Measurements from ENCODE around the gene DPP6. TPM values are rescaled to one million over a fixed set of nuclear protein-coding genes. Genes with fewer than 3 reads are reported as not detected.

DPP6 gene
- total and polyA plus RNA-seq, 2 of the 8 experiments (the other 6 are each of a cell fraction or from before 2014, with no cell fraction given) = 4.7 to 6.8 TPM

DNA sequence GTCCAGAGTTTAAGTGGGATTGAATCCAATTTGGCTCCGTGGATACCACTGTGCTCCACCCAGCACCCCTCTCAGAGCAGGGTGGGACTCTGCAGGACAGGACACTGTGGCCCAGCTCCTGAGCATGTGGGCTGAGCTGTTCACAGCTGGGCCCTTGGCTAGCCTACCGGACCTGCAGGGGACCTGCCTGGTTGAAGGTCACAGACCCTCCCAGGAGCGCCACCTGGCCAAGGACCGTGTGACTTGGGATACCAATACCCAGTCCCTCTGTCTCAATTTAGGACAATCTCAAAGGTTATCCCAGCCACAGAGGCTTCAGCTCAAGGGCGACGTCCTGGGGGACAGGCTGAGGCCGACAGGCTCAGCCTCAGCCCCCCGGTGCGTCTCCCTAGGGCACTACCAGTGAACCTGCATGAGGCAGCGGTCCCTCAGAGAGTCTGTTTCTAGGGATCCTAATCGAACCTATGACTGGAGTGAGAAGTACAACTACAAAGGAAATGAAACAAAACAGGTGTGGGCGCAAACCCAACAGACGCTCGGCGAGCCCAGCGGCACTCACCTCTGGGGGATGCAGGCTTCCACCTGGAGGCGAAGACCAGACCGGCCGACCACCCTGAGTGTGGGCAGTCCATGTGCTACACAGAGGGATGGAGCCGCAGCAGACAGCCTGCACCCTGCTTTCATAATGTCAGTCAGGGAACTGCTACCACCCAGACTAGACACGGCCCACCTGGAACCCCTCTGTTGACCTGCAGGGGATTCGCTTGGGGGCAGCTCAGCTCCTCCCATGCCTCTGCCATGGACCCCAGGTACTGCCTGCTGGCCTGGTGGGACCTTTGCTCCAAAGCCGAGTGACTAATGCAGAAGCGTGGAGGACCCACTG is 847.0 kb downstream of the DPP6 start:
- H2BK20ac ChIP-seq (ENCODE audit: low read length) = no peak overlapping the region
- H2BK120ac ChIP-seq (replicated peaks; ENCODE audit: low read depth, low read length) = no peak overlapping the region
- H3K9me3 ChIP-seq (ENCODE audit: insufficient read depth in 2 of 2, low read depth in 1 of 2, low read length in 1 of 2) = no peaks in the 10 kb centered on the region
- no peak overlapping the region for H3K23ac ChIP-seq (ENCODE audit: insufficient read length)
- DNase-seq (ENCODE audit: low read depth in 1 of 2, low spot score in 2 of 2) (no peak), FAIRE-seq (no peak)
- no peaks in the 10 kb centered on the region for H3K23me2 ChIP-seq (ENCODE audit: low read depth, low read length)
- no peak overlapping the region for H3K4me3 ChIP-seq (ENCODE audit: extremely low read depth in 1 of 4, insufficient read depth in 2 of 4, low read depth in 3 of 4, low read length in 4 of 4)
- H3K27ac ChIP-seq (ENCODE audit: low read depth, low read length) = no peak overlapping the region
- no peak overlapping the region for H3K9ac ChIP-seq (replicated peaks in 1 of 4; ENCODE audit: extremely low read depth in 1 of 4, low read depth in 3 of 4, low read length in 3 of 4)
- no peak overlapping the region for H2BK15ac ChIP-seq (ENCODE audit: low read length)
- no peaks in the 10 kb centered on the region for H3K4me1 ChIP-seq (replicated peaks in 1 of 4; ENCODE audit: control insufficient read depth in 3 of 4, insufficient read depth in 4 of 4, low read length in 3 of 4)
- H2AK5ac ChIP-seq (ENCODE audit: low read depth, low read length) = no peak overlapping the region
- H3K27me3 ChIP-seq (replicated peaks in 1 of 4; ENCODE audit: control insufficient read depth in 3 of 4, extremely low read depth in 1 of 4, insufficient read depth in 3 of 4, low read length in 3 of 4) = no peaks in the 10 kb centered on the region
- WGBS, 2 experiments (ENCODE audit: extremely low coverage in 1 of 2, insufficient coverage in 1 of 2, insufficient read length in 1 of 2, insufficient replicate concordance in 2 of 2, low coverage in 1 of 2, low lambda C conversion rate in 2 of 2, missing lambda C conversion rate in 1 of 2) = 85% methylated on average over 20 of the region's 24 CpGs; no CpG with 5 or more reads in 1 of the 2 experiments
- H3K56ac ChIP-seq (replicated peaks; ENCODE audit: insufficient read length, low read depth, low read length) = no peak overlapping the region
- CTCF ChIA-PET (ENCODE audit: partially characterized antibody) = interaction anchor here (0.6 to 9.1 kb wide), 3 partner anchors 14 to 68 kb away, joined by 3 to 69 read pairs (median 3); no protein-coding TSS in a partner anchor
- H4K8ac ChIP-seq (ENCODE audit: extremely low read depth, insufficient read depth, low read length) = no peak overlapping the region
- H4K91ac ChIP-seq (replicated peaks; ENCODE audit: insufficient read length, low read length) = no peak overlapping the region
- TF ChIP-seq NRF1 (IDR thresholded peaks at IDR 0.05; ENCODE audit: low read depth, low read length) (no peak), TEAD4 (IDR thresholded peaks at IDR 0.05; ENCODE audit: low read depth, low read length) (no peak), SIRT6 (IDR thresholded peaks at IDR 0.05; ENCODE audit: low read length) (no peak), ATF2 (IDR thresholded peaks at IDR 0.05; ENCODE audit: low read length) (no peak), KDM5A (IDR thresholded peaks at IDR 0.05; ENCODE audit: low read length) (no peak), SP2 (IDR thresholded peaks at IDR 0.05; ENCODE audit: low read length) (no peak), TAF7 (optimal IDR thresholded peaks at IDR 0.05; ENCODE audit: borderline replicate concordance, low read depth, low read length) (no peak), SP4 (IDR thresholded peaks at IDR 0.05; ENCODE audit: low read length) (no peak)
- no peak overlapping the region for H3K4ac ChIP-seq (replicated peaks; ENCODE audit: insufficient read length, low read depth, low read length)
- no peak overlapping the region for H2AFZ ChIP-seq (ENCODE audit: low read length)
- H2BK12ac ChIP-seq (ENCODE audit: low read depth, low read length) = no peak overlapping the region
- no peak overlapping the region for H3K18ac ChIP-seq (ENCODE audit: extremely low read depth, low read length)
- no peaks in the 10 kb centered on the region for H3K79me2 ChIP-seq (ENCODE audit: control insufficient read depth in 1 of 2, insufficient read depth in 2 of 2, low read length in 2 of 2)
- no peak overlapping the region for H3K14ac ChIP-seq (ENCODE audit: insufficient read length)
- POLR2A ChIA-PET (ENCODE audit: partially characterized antibody) = no interaction called here
- H3K4me2 ChIP-seq (ENCODE audit: insufficient read depth in 1 of 2, low read depth in 2 of 2, low read length in 2 of 2) = no peak overlapping the region
- H4K5ac ChIP-seq (ENCODE audit: insufficient read length, low read depth, low read length) = no peak overlapping the region
- no peaks in the 10 kb centered on the region for H3K79me1 ChIP-seq (ENCODE audit: low read depth, low read length)
- H2BK5ac ChIP-seq (ENCODE audit: low read depth, low read length) = no peak overlapping the region
- no peaks in the 10 kb centered on the region for H4K20me1 ChIP-seq (replicated peaks in 1 of 2; ENCODE audit: control insufficient read depth in 1 of 2, insufficient read depth in 2 of 2, low read length in 2 of 2)
- no peaks in the 10 kb centered on the region for H3K36me3 ChIP-seq (ENCODE audit: control insufficient read depth in 2 of 4, insufficient read depth in 4 of 4, low read length in 3 of 4)
